Measurements from ENCODE around the gene KXD1. TPM values are rescaled to one million over a fixed set of nuclear protein-coding genes. Genes with fewer than 3 reads are reported as not detected.

KXD1 gene
- total and polyA plus RNA-seq, 10 of the 15 experiments (the other 5 are each of a cell fraction or from before 2014, with no cell fraction given), result 27.5 to 209 (median 129) TPM

- no peak for DNase-seq (ENCODE audit: low read depth, low spot score)
- Histone ChIP-seq H3K79me2 (ENCODE audit: control insufficient read depth, insufficient read depth, low read length) (peaks cover 76% of the 10 kb centered on the region), H3K4me3 (no peak overlapping the region), H3K4me2 (ENCODE audit: control insufficient read depth, insufficient read depth) (no peak overlapping the region), H3K27ac (ENCODE audit: control insufficient read depth, insufficient read depth) (no peak overlapping the region), H3K4me1 (ENCODE audit: control insufficient read depth, insufficient read depth, low read length) (peaks cover 5% of the 10 kb centered on the region), H3K36me3 (ENCODE audit: control insufficient read depth in 2 of 2, insufficient read depth in 2 of 2, low read length in 1 of 2) (no peaks in the 10 kb centered on the region; a peak in 2 of 4 replicates), H3K9me3 (replicated peaks; ENCODE audit: control insufficient read depth, insufficient read depth, low read length) (no peaks in the 10 kb centered on the region), H2AFZ (ENCODE audit: control insufficient read depth, low read depth, low read length) (no peak overlapping the region), H4K20me1 (ENCODE audit: control insufficient read depth, insufficient read depth) (peaks cover 8% of the 10 kb centered on the region), H3K27me3 (replicated peaks in 1 of 2; ENCODE audit: control insufficient read depth in 2 of 2, insufficient read depth in 2 of 2, low read length in 1 of 2) (no peaks in the 10 kb centered on the region), H3K9ac (ENCODE audit: control insufficient read depth, insufficient read depth, low read length) (no peak overlapping the region)
- ChIA-PET RAD21 (ENCODE audit: unreplicated experiment) (interaction anchor here (0.7 kb wide), 1 partner anchor 158 kb away, joined by 4 read pairs; no protein-coding TSS in a partner anchor), CTCF (no interaction called here), POLR2A (interaction anchor here (0.7 kb wide), 1 partner anchor 43 kb away, joined by 8 read pairs; no protein-coding TSS in a partner anchor), SMC1A (ENCODE audit: uncharacterized antibody, unreplicated experiment) (no interaction called here)
- ATAC-seq, result no peak
- TF ChIP-seq SMC3 (IDR thresholded peaks at IDR 0.05; ENCODE audit: borderline replicate concordance, low read length) (no peak), MEF2A (IDR thresholded peaks at IDR 0.05; ENCODE audit: insufficient read depth, low read depth, low read length) (no peak), TCF12 (IDR thresholded peaks at IDR 0.05; ENCODE audit: low read depth, low read length) (no peak), BCL11A (IDR thresholded peaks at IDR 0.05; ENCODE audit: low read depth, low read length) (no peak), CTCF (IDR thresholded peaks at IDR 0.05 in 2 of 3, conservative IDR thresholded peaks at IDR 0.05 in 1 of 3; ENCODE audit: control insufficient read depth in 2 of 3, extremely low read depth in 1 of 3, insufficient read depth in 1 of 3, low read depth in 3 of 3, low read length in 3 of 3) (no peak), SMAD1 (IDR thresholded peaks at IDR 0.05; ENCODE audit: low read depth, partially characterized antibody) (no peak), SIX5 (IDR thresholded peaks at IDR 0.05; ENCODE audit: low read depth, low read length, severe bottlenecking) (no peak), ZNF384 (IDR thresholded peaks at IDR 0.05; ENCODE audit: borderline replicate concordance, low read depth, low read length) (no peak), PKNOX1 (IDR thresholded peaks at IDR 0.05) (no peak)
- 92% methylated on average over 10 of the region's 11 CpGs for WGBS (ENCODE audit: insufficient coverage, insufficient replicate concordance, low lambda C conversion rate, missing lambda C conversion rate)
- intact Hi-C loops (cut with micrococcal nuclease; ENCODE audit: unreplicated experiment), result no loop called here
- no peak for FAIRE-seq
- BruUV-seq (replicated peaks), result no TSS peak
- in situ Hi-C loops (cut with MboI), result no loop called here
Measured at GRCh38 chr19:18513868-18514267, 43.8 kb upstream of the KXD1 start.
